Right ventricle myocardium inferior (tissue), 1 donor: ENCODE results near the gene CADPS. TPM values are rescaled to one million over a fixed set of nuclear protein-coding genes. Genes with fewer than 3 reads are reported as not detected.

Experiments
- ATAC-seq: fragments of 200-7000 bp; cut with Tn5 transposase; one replicate; pipeline ENCODE4 v1.9.1; 2020; ENCODE audit warnings: mild to moderate bottlenecking, moderate library complexity
- DNase-seq: peaks from one replicate; pipeline ENCODE4 v3.0.0; 2021; ENCODE audit errors: missing footprints
- intact Hi-C: fragments of 100-400 bp; cut with DNase I; formaldehyde crosslinking; loops from one replicate; pipeline ENCODE4 v1.11.0; 2022
- total RNA-seq: library from RNA; stranded (reverse); fragmentation: NEBNext Ultra II Directional; extraction: Animal tissue kit (Norgen Biotek cat#: 25700); gene quantifications from one replicate; pipeline ENCODE4 v1.2.1, GENCODE V29; 2021
- donor health status: DM: no; HTN: yes; CAD: no; lungs with severe emphysema.

Gene CADPS
- total RNA-seq, 1 donor from 2014 or later: 10.4 TPM

GRCh38 chr3:62823461-62824050, 51.7 kb downstream of the CADPS start:
- intact Hi-C loops: no loop called here
- no peak for DNase-seq
- ATAC-seq: no peak

GRCh38 chr3:62822905-62823304, 52.3 kb downstream of the CADPS start:
- intact Hi-C loops: no loop called here
- no peak for DNase-seq
- ATAC-seq: no peak

- DNase-seq (no peak), ATAC-seq (no peak)
- intact Hi-C loops: no loop called here
Measured at GRCh38 chr3:62818347-62818746, 56.9 kb downstream of the CADPS start.

GRCh38 chr3:62817678-62818077, 57.5 kb downstream of the CADPS start:
- DNase-seq: no peak
- intact Hi-C loops: no loop called here
- ATAC-seq: no peak

- DNase-seq (no peak), ATAC-seq (no peak)
- intact Hi-C loops: no loop called here
Measured at GRCh38 chr3:62815981-62816380, 59.2 kb downstream of the CADPS start.

- ATAC-seq: no peak
- intact Hi-C loops: no loop called here
- DNase-seq: no peak
Measured at GRCh38 chr3:62812631-62813030, 62.6 kb downstream of the CADPS start.

- DNase-seq (no peak), ATAC-seq (no peak)
- intact Hi-C loops: no loop called here
Measured at GRCh38 chr3:62811119-62811518, 64.1 kb downstream of the CADPS start.

GRCh38 chr3:62809369-62809768, 65.8 kb downstream of the CADPS start:
- no peak for ATAC-seq
- intact Hi-C loops: no loop called here

GRCh38 chr3:62805580-62806277, 69.5 kb downstream of the CADPS start:
- intact Hi-C loops: no loop called here
- no peak for DNase-seq
- no peak for ATAC-seq

More at GRCh38 chr3:62809369-62809768, 65.8 kb downstream of the CADPS start:
- DNase-seq: no peak

GRCh38 chr3:62805106-62805505, 70.1 kb downstream of the CADPS start:
- intact Hi-C loops: no loop called here
- no peak for DNase-seq

GRCh38 chr3:62803276-62803675, 71.9 kb downstream of the CADPS start:
- intact Hi-C loops: no loop called here
- DNase-seq (no peak), ATAC-seq (no peak)

More at GRCh38 chr3:62805106-62805505, 70.1 kb downstream of the CADPS start:
- ATAC-seq: no peak

- intact Hi-C loops: no loop called here
- ATAC-seq: no peak
Measured at GRCh38 chr3:62798000-62798399, 77.2 kb downstream of the CADPS start.

GRCh38 chr3:62797132-62797531, 78.1 kb downstream of the CADPS start:
- ATAC-seq (no peak), DNase-seq (no peak)
- intact Hi-C loops: no loop called here

More at GRCh38 chr3:62798000-62798399, 77.2 kb downstream of the CADPS start:
- no peak for DNase-seq

GRCh38 chr3:62795978-62796657, 79.1 kb downstream of the CADPS start:
- ATAC-seq (no peak), DNase-seq (no peak)
- intact Hi-C loops: no loop called here

- ATAC-seq (no peak), DNase-seq (no peak)
- intact Hi-C loops: no loop called here
Measured at GRCh38 chr3:62793946-62794345, 81.3 kb downstream of the CADPS start.

- intact Hi-C loops: no loop called here
- no peak for DNase-seq
- ATAC-seq: no peak
Measured at GRCh38 chr3:62785384-62785783, 89.8 kb downstream of the CADPS start.

GRCh38 chr3:62781121-62781520, 94.1 kb downstream of the CADPS start:
- ATAC-seq: no peak

GRCh38 chr3:62777674-62778073, 97.5 kb downstream of the CADPS start:
- ATAC-seq: no peak
- DNase-seq: no peak
- intact Hi-C loops: no loop called here

More at GRCh38 chr3:62781121-62781520, 94.1 kb downstream of the CADPS start:
- no peak for DNase-seq
- intact Hi-C loops: no loop called here

- intact Hi-C loops: no loop called here
- DNase-seq (no peak), ATAC-seq (no peak)
Measured at GRCh38 chr3:62777130-62777529, 98.1 kb downstream of the CADPS start.

- no peak for DNase-seq
- intact Hi-C loops: no loop called here
- no peak for ATAC-seq
Measured at GRCh38 chr3:62774221-62774620, 101.0 kb downstream of the CADPS start.
